NOMO-1 (cell line): ENCODE results near the gene NHERF1.

Source experiments
- DNase-seq, 2 experiments: peaks; one replicate each; lab custom pipeline; 2025; ENCODE audit not compliant: unreplicated experiment in 2 of 2; lab: John Stamatoyannopoulos, UW

Gene NHERF1

GRCh38 chr17:74748279-74748528 lies 224 bp upstream of the NHERF1 start:
- peak; percentile 90 to 97 for DNase-seq

- no peak for DNase-seq
Measured at GRCh38 chr17:74749279-74750038, 1.0 kb downstream of the NHERF1 start.

- DNase-seq, result no peak
Measured at GRCh38 chr17:74750039-74750326, 1.6 kb downstream of the NHERF1 start.

- no peak for DNase-seq
Measured at GRCh38 chr17:74750327-74751069, 2.1 kb downstream of the NHERF1 start.

GRCh38 chr17:74752415-74752814 lies 4.0 kb downstream of the NHERF1 start:
- no peak for DNase-seq

GRCh38 chr17:74752822-74753401 lies 4.5 kb downstream of the NHERF1 start:
- no peak for DNase-seq

- DNase-seq, result no peak
Measured at GRCh38 chr17:74754832-74755231, 6.4 kb downstream of the NHERF1 start.

- DNase-seq, result no peak
Measured at GRCh38 chr17:74755533-74755932, 7.1 kb downstream of the NHERF1 start.

- no peak for DNase-seq
Measured at GRCh38 chr17:74756891-74757290, 8.5 kb downstream of the NHERF1 start.

GRCh38 chr17:74757502-74757901 lies 9.1 kb downstream of the NHERF1 start:
- no peak for DNase-seq

- DNase-seq, result no peak
Measured at GRCh38 chr17:74757931-74758847, 9.8 kb downstream of the NHERF1 start.

- DNase-seq, result peak; percentile 16 to 18
Measured at GRCh38 chr17:74758848-74759168, 10.4 kb downstream of the NHERF1 start.

GRCh38 chr17:74759243-74759801 lies 10.9 kb downstream of the NHERF1 start:
- DNase-seq, result peak; percentile 75 to 83

- DNase-seq, result no peak
Measured at GRCh38 chr17:74759941-74760340, 11.5 kb downstream of the NHERF1 start.

- DNase-seq, result no peak
Measured at GRCh38 chr17:74760404-74761105, 12.1 kb downstream of the NHERF1 start.

- no peak for DNase-seq
Measured at GRCh38 chr17:74761419-74761818, 13.0 kb downstream of the NHERF1 start.

- no peak for DNase-seq
Measured at GRCh38 chr17:74761931-74762330, 13.5 kb downstream of the NHERF1 start.

- no peak for DNase-seq
Measured at GRCh38 chr17:74763565-74764387, 15.3 kb downstream of the NHERF1 start.

GRCh38 chr17:74764751-74765286 lies 16.4 kb downstream of the NHERF1 start:
- DNase-seq, result no peak
